Neuronal stem cell (in vitro differentiated cells): Measurements from ENCODE around the gene ARHGEF7.

ENCODE experiments used
- DNase-seq: peaks from one replicate; pipeline ENCODE4 v3.0.0-alpha.2; 2013; ENCODE audit warnings: low spot score
- H2AFZ ChIP-seq: one replicate; pipeline ENCODE4 v1.6.1; 2013; ENCODE audit warnings: mild to moderate bottlenecking, low read length, inconsistent platforms
- H2AK5ac ChIP-seq: 2 replicates; pipeline ENCODE4 v1.6.1; 2013; ENCODE audit warnings: low read depth, mild to moderate bottlenecking, inconsistent platforms, low read length, moderate library complexity, mixed read lengths
- H2BK120ac ChIP-seq: 2 replicates; pipeline ENCODE4 v1.6.1; 2013; ENCODE audit warnings: low read depth, mild to moderate bottlenecking, inconsistent platforms, low read length, moderate library complexity, mixed read lengths
- H2BK12ac ChIP-seq: one replicate; pipeline ENCODE4 v1.6.1; 2013; ENCODE audit warnings: low read length, inconsistent platforms
- H2BK15ac ChIP-seq: 2 replicates; pipeline ENCODE4 v1.6.1; 2013; ENCODE audit warnings: mild to moderate bottlenecking, low read length, inconsistent platforms, mixed read lengths
- H2BK5ac ChIP-seq: one replicate; pipeline ENCODE4 v1.6.1; 2013; ENCODE audit warnings: inconsistent platforms, mild to moderate bottlenecking, low read length, moderate library complexity
- H3K14ac ChIP-seq: one replicate; pipeline ENCODE4 v1.6.1; 2013; ENCODE audit warnings: low read length, inconsistent platforms
- H3K18ac ChIP-seq: 2 replicates; pipeline ENCODE4 v1.6.1; 2013; ENCODE audit warnings: low read length, inconsistent platforms
- H3K23ac ChIP-seq: 2 replicates; pipeline ENCODE4 v1.6.1; 2013; ENCODE audit warnings: low read depth, mild to moderate bottlenecking, mixed read lengths, low read length, inconsistent platforms; ENCODE audit not compliant: poor library complexity
- H3K27ac ChIP-seq: replicated peaks from 3 replicates; pipeline ENCODE4 v1.5.1; 2013; ENCODE audit warnings: low read length, inconsistent platforms
- H3K27me3 ChIP-seq, 3 experiments: 2 replicates each; pipeline ENCODE4 v1.6.1; 2013; ENCODE audit warnings: low read length in 3 of 3, mild to moderate bottlenecking in 2 of 3, inconsistent platforms in 1 of 3, low read depth in 1 of 3, mixed read lengths in 1 of 3, moderate library complexity in 1 of 3; ENCODE audit not compliant: control insufficient read depth in 3 of 3, insufficient read depth in 3 of 3
- H3K36me3 ChIP-seq, 2 donors: replicated peaks in 1 of 2; 2 replicates each; pipeline ENCODE4 v1.6.1; 2013; ENCODE audit warnings: low read length in 2 of 2; ENCODE audit not compliant: control insufficient read depth in 2 of 2, insufficient read depth in 2 of 2
- H3K4ac ChIP-seq: 2 replicates; pipeline ENCODE4 v1.6.1; 2013; ENCODE audit warnings: inconsistent platforms, mild to moderate bottlenecking, low read length, moderate library complexity
- H3K4me1 ChIP-seq, 2 donors: 1 replicate in 1 of 2; 2 replicates in 1 of 2; pipeline ENCODE4 v1.6.1; 2013; ENCODE audit warnings: low read length in 2 of 2, low read depth in 1 of 2; ENCODE audit not compliant: control insufficient read depth in 2 of 2, insufficient read depth in 1 of 2
- H3K4me2 ChIP-seq: one replicate; pipeline ENCODE4 v1.6.1; 2013; ENCODE audit warnings: mild to moderate bottlenecking, low read length, inconsistent platforms; ENCODE audit not compliant: insufficient read depth, poor library complexity, severe bottlenecking
- H3K4me3 ChIP-seq, 2 donors: 2 replicates each; pipeline ENCODE4 v1.5.1; 2013; ENCODE audit warnings: low read length in 2 of 2, mild to moderate bottlenecking in 2 of 2, inconsistent platforms in 1 of 2, moderate library complexity in 1 of 2
- H3K79me1 ChIP-seq: one replicate; pipeline ENCODE4 v1.6.1; 2013; ENCODE audit warnings: low read depth, mild to moderate bottlenecking, inconsistent platforms, low read length, moderate library complexity
- H3K9ac ChIP-seq: one replicate; pipeline ENCODE4 v1.6.1; 2013; ENCODE audit warnings: mild to moderate bottlenecking, low read depth, low read length, inconsistent platforms; ENCODE audit not compliant: poor library complexity
- H3K9me3 ChIP-seq, 2 donors: replicated peaks in 1 of 2; 2 replicates each; pipeline versions ENCODE3 to v1.6.1; 2013; ENCODE audit warnings: low read length in 2 of 2, mild to moderate bottlenecking in 2 of 2, inconsistent platforms in 1 of 2, low read depth in 1 of 2, mixed read lengths in 1 of 2, moderate library complexity in 1 of 2; ENCODE audit not compliant: control insufficient read depth in 2 of 2, insufficient read depth in 1 of 2
- H4K8ac ChIP-seq: one replicate; pipeline ENCODE4 v1.6.1; 2013; ENCODE audit warnings: low read depth, mild to moderate bottlenecking, inconsistent platforms, low read length, moderate library complexity
- H4K91ac ChIP-seq: one replicate; pipeline ENCODE4 v1.6.1; 2013; ENCODE audit warnings: low read length, low read depth, mild to moderate bottlenecking, inconsistent platforms; ENCODE audit not compliant: poor library complexity
- WGBS, 2 donors: extraction: QIAGEN DNeasy Blood & Tissue Kit; methylation state at CpG; one replicate each; pipeline ENCODE4 v1.1.7; 2013; ENCODE audit warnings: missing lambda C conversion rate in 2 of 2, mixed read lengths in 1 of 2; ENCODE audit not compliant: insufficient read length in 2 of 2, insufficient replicate concordance in 1 of 2; ENCODE audit errors: extremely low coverage in 2 of 2; 5-methylcytosine and 5-hydroxymethylcytosine counted together

Gene ARHGEF7

DNA sequence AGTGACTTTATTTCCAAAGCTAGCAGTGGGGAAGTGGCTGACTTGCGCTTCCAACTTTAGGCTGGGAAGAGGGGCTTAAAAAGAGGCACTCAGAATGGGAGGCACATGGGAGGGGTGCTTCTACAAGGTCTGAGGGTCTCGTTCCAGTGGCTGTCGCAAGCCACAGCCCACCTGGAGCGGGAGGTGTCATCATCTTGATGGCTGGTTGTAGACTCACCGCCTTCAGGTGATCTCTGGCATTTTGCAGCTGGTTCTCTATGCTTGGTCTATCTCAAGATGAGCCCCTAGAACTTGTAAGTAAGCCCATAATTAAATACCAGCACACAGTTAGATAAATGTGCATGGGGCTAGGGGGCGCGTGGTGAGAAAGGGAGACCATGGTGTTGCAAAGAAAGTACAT lies 214.5 kb downstream of the ARHGEF7 start:
- no peak overlapping the region for H3K4me3 ChIP-seq
- no peaks in the 10 kb centered on the region for H3K79me1 ChIP-seq
- H3K4ac ChIP-seq: no peak overlapping the region
- no peaks in the 10 kb centered on the region for H3K36me3 ChIP-seq
- H2BK12ac ChIP-seq: no peak overlapping the region
- H3K9ac ChIP-seq: no peak overlapping the region
- no peak overlapping the region for H3K27ac ChIP-seq
- H3K27me3 ChIP-seq: no peaks in the 10 kb centered on the region
- no CpG with 5 or more reads among the region's 7 CpGs for WGBS, 2 donors
- H3K9me3 ChIP-seq: peaks cover 2% of the 10 kb centered on the region in 2 donors
- H3K4me1 ChIP-seq: peaks cover 0 to 2% of the 10 kb centered on the region in 2 donors
- no peak for DNase-seq
- no peak overlapping the region for H2AFZ ChIP-seq
- H4K8ac ChIP-seq: no peak overlapping the region
- H2BK120ac ChIP-seq: no peak overlapping the region
- no peak overlapping the region for H2BK5ac ChIP-seq
- H2AK5ac ChIP-seq: no peak overlapping the region
- no peak overlapping the region for H3K4me2 ChIP-seq
- H3K23ac ChIP-seq: no peak overlapping the region
- H3K18ac ChIP-seq: no peak overlapping the region
- H3K14ac ChIP-seq: no peak overlapping the region
- no peak overlapping the region for H4K91ac ChIP-seq
- no peak overlapping the region for H2BK15ac ChIP-seq

DNA sequence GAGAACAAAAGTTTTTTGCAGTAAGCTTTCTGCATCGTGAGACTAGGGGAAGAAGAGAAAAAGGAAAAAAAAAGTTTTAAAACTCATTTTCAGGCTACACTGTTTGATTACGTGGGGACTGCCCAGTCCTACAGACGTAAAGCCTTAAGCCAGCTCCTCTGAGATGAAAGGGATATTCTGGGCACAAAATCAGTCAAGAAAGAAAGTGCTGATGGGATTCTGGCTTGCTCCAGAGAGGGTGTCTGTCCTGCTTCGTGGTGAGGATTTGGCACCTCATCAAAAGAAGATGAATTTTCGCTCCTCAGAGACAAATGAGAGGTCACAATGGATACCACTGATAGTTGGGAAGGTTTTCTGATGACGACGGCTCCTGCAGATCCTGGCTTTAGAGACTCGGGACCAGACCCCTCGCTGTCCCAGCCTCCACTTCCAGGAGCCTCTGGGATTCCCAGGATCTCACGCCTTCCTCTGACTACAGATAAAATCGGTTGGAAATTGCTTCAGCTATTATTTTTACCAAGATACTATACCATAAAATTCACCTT lies 215.0 kb downstream of the ARHGEF7 start:
- Histone ChIP-seq H2BK120ac (no peak overlapping the region), H2AFZ (no peak overlapping the region), H3K9me3 (peaks cover 2% of the 10 kb centered on the region in 2 donors), H3K4ac (no peak overlapping the region), H2BK12ac (no peak overlapping the region), H2AK5ac (no peak overlapping the region), H3K18ac (no peak overlapping the region), H3K27ac (no peak overlapping the region), H3K23ac (no peak overlapping the region), H2BK15ac (no peak overlapping the region), H3K4me2 (no peak overlapping the region), H3K4me3 (no peak overlapping the region), H3K79me1 (no peaks in the 10 kb centered on the region), H4K91ac (no peak overlapping the region), H2BK5ac (no peak overlapping the region), H3K14ac (no peak overlapping the region), H3K27me3 (no peaks in the 10 kb centered on the region), H4K8ac (no peak overlapping the region), H3K36me3 (no peaks in the 10 kb centered on the region), H3K4me1 (no peaks in the 10 kb centered on the region), H3K9ac (no peak overlapping the region)
- no peak for DNase-seq
- no CpG with 5 or more reads among the region's 11 CpGs for WGBS, 2 donors

DNA sequence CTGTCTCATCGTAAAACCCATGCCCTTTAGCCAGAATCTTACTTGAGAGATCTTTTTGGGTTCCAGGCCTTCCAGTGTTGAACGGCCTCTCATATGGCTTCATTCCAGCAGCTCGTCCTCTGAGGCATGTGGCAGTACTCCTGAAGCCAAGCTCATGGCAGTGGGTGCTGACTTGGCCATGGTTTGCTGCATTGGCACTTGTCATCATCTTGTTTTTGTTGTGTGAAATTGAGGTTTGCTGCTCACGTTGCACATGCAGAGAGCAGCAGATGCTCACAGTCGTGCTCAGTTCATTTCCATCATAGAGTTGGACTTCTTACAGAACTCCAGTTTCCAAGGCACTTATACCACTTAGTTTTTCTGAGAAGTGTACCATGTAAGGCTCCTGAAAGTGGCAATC lies 220.2 kb downstream of the ARHGEF7 start:
- no peak overlapping the region for H2BK120ac ChIP-seq
- H3K4me1 ChIP-seq: no peaks in the 10 kb centered on the region
- no peak overlapping the region for H4K91ac ChIP-seq
- no CpG with 5 or more reads among the region's 5 CpGs for WGBS, 2 donors
- no peaks in the 10 kb centered on the region for H3K36me3 ChIP-seq
- H2AFZ ChIP-seq: no peak overlapping the region
- no peak overlapping the region for H3K14ac ChIP-seq
- no peak overlapping the region for H3K27ac ChIP-seq
- no peak overlapping the region for H3K9ac ChIP-seq
- H3K4me3 ChIP-seq: no peak overlapping the region
- H3K4ac ChIP-seq: no peak overlapping the region
- no peak overlapping the region for H2BK12ac ChIP-seq
- H3K79me1 ChIP-seq: no peaks in the 10 kb centered on the region
- H3K27me3 ChIP-seq: no peaks in the 10 kb centered on the region
- no peak overlapping the region for H3K23ac ChIP-seq
- H3K18ac ChIP-seq: no peak overlapping the region
- H2AK5ac ChIP-seq: no peak overlapping the region
- H4K8ac ChIP-seq: no peak overlapping the region
- no peak overlapping the region for H2BK15ac ChIP-seq
- no peak overlapping the region for H2BK5ac ChIP-seq
- no peak overlapping the region for H3K4me2 ChIP-seq
- peaks cover 0 to 2% of the 10 kb centered on the region in 2 donors for H3K9me3 ChIP-seq
- DNase-seq: no peak

DNA sequence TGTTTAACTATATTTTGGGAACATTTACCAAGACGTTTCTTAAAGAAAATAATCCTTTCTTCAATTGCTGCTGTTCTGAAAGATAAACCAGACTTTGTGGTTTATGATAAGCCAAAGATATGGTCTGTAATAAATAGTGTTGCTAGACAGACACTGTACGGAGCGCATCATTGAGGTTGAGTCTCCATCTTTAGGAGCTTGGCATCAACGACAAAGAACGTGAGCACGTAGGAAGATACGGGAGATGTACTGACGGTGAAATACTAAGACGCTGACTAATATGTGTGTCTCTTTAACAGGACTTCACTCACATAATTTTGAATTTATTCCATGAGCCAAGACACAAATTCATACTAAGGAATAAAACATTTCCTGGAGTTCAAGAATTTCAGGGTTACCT lies 221.6 kb downstream of the ARHGEF7 start:
- H3K4me2 ChIP-seq: no peak overlapping the region
- no peaks in the 10 kb centered on the region for H3K36me3 ChIP-seq
- no peak for DNase-seq
- no peaks in the 10 kb centered on the region for H3K4me1 ChIP-seq
- H3K27ac ChIP-seq: no peak overlapping the region
- peaks cover 0 to 2% of the 10 kb centered on the region in 2 donors for H3K9me3 ChIP-seq
- H2BK120ac ChIP-seq: no peak overlapping the region
- no peak overlapping the region for H3K9ac ChIP-seq
- H4K8ac ChIP-seq: no peak overlapping the region
- H3K18ac ChIP-seq: no peak overlapping the region
- no peak overlapping the region for H3K23ac ChIP-seq
- H2BK5ac ChIP-seq: no peak overlapping the region
- H3K79me1 ChIP-seq: no peaks in the 10 kb centered on the region
- H2AFZ ChIP-seq: no peak overlapping the region
- H3K27me3 ChIP-seq: no peaks in the 10 kb centered on the region
- H4K91ac ChIP-seq: no peak overlapping the region
- no peak overlapping the region for H3K4ac ChIP-seq
- no peak overlapping the region for H2AK5ac ChIP-seq
- no peak overlapping the region for H3K4me3 ChIP-seq
- no peak overlapping the region for H2BK15ac ChIP-seq
- no peak overlapping the region for H3K14ac ChIP-seq
- no CpG with 5 or more reads among the region's 9 CpGs for WGBS, 2 donors
- H2BK12ac ChIP-seq: no peak overlapping the region
